Suppressor macrophage treated with lipopolysaccharide for 1 hour (primary cell): ENCODE measurements around the gene CTAG1A.
A peak's percentile ranks its signal among the peaks of the same experiment; 100 is the strongest.
"Not testable (repeated sequence)": the region's sequence is repeated elsewhere in the genome, so short reads cannot be mapped to it uniquely, and the experiment has no call there.

Experiments
- DNase-seq, 3 donors: peaks; one replicate each; pipeline ENCODE4 v3.0.0-alpha.2; 2020 to 2022

CTAG1A gene

DNA sequence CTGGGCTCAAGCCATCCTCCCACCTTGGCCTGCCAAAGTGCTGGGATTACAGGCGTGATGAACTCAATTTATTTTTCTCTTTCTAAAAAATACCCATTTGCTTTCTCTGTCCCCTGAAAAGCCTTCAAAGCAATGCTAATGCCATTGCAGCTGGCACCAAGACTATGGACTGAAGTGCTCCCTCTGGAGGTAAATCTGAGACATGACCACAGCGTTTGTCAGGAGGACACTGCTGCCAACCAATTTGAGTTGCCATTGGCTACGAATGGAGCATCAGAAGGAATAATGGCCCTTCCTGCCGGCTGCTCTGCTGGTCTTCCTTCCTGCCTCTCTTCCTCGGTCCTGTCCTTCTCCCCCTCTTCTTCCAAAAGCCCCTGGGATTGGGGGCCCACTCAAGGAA is 9.9 kb upstream of the CTAG1A start:
- DNase-seq: not testable (repeated sequence)

GRCh38 chrX:154582994-154583393 is 1.9 kb upstream of the CTAG1A start:
- DNase-seq: not testable (repeated sequence)

DNA sequence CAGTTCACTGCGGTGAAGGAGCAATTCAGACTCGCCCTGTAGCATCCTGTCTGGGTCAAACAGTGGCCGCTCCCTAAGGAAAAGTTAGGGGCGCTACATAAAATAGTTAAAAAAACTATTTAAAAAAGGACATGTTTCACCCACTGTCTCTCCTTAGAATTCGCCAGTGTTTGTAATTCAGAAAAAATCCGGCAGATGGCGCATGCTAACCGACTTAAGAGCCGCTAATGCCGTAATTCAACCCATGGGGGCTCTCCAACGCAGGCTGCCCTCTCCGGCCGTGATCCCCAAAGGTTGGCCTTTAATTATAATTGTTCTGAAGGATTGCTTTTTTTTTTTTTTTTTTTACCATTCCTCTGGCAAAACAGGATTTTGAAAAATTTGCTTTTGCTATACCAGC is 5.5 kb downstream of the CTAG1A start:
- not testable (repeated sequence) for DNase-seq

- no peak for DNase-seq
Measured at GRCh38 chrX:154592505-154592904, 7.6 kb downstream of the CTAG1A start.

- DNase-seq: no peak
Measured at GRCh38 chrX:154593201-154593600, 8.3 kb downstream of the CTAG1A start.

- DNase-seq: no peak
Measured at GRCh38 chrX:154594491-154594890, 9.6 kb downstream of the CTAG1A start.

GRCh38 chrX:154595559-154596249 is 10.8 kb downstream of the CTAG1A start:
- peak in 2 of 3 donors; percentile 23 to 28 for DNase-seq

DNA sequence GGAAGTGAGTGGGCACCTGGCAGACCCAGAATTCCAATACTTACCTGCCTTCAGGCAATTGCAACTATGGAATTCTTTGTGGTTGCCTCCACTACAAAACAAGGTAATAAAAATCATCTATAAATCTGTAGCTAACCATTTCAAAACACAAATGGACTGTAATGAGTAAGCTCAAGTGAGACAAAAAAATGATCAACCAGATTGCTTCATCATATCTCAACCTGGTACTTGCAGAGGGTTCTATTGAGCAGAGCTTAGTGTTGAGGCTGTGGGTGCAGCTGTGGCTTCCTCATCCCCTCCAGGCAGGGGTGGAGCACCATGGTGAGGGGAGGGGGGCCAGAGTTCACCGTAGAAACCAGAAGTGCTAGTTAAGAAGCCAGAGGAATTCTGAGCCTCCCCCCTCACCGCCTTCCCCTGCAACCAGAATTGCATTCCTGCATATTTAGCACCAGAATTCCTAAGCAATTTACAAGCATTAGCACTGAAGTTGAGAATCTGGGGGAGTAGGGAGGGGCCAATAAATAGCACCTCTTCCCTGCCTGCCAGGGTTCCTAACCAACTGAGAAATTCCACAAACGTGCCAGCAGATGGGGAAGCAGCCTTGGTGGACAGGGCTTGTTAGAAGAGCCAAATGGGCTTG is 11.5 kb downstream of the CTAG1A start:
- DNase-seq: peak in 2 of 3 donors; percentile 13 to 20

DNA sequence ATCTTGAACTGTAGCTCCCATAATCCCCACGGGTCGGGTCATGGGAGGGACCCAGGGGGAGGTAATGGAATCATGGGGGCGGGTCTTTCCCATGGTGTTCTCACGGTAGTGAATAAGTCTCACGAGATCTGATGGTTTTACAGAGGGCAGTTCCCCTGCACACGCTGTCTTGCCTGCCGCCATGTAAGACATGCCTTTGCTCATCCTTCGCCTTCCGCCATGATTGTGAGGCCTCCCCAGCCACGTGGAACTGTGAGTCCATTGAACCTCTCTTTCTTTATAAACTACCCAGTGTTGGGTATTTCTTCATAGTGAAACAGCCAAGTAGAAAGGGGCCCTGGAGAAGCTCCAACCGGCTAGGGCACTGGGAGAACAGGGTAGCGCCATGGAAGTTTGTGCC is 12.3 kb downstream of the CTAG1A start:
- DNase-seq: no peak

DNA sequence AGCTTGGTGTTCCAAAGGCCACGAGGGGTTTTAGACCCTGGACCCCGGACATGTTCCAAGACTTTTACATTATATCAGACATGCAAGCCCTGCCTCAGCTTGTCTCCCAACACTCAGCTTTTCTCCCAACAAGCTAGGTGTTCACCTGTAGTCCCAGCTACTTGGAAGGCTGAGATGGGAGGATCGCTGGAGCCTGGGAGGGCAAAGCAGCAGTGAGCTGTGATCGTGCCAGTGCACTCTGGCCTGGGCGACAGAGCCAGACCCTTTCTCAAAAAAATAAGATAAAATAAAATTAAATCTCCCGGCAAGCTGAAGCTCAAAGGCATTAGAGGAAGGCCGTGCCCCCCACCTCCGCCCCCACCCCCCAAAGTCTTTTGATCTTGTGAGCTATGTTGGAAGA is 13.7 kb downstream of the CTAG1A start:
- DNase-seq: no peak

DNA sequence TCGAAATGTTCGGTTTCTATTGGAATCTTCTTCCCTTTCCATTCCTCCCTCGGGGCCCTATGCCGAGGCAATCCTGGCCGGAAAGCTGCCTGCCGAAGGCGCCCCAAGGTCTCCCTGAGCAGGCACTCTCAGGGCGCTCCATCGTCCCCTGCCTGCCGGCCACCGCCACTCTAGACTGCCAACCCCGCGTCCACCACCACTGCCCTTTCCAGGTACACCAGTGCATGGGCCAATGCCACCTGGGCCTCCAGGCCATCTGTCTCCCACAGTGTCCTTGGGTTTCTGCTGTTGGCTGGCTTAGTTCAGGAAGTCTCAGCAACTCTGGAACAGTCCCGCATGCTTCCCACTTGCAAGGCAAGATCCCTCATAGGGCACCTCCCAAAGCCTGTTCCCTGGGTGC is 14.6 kb downstream of the CTAG1A start:
- DNase-seq: no peak

DNA sequence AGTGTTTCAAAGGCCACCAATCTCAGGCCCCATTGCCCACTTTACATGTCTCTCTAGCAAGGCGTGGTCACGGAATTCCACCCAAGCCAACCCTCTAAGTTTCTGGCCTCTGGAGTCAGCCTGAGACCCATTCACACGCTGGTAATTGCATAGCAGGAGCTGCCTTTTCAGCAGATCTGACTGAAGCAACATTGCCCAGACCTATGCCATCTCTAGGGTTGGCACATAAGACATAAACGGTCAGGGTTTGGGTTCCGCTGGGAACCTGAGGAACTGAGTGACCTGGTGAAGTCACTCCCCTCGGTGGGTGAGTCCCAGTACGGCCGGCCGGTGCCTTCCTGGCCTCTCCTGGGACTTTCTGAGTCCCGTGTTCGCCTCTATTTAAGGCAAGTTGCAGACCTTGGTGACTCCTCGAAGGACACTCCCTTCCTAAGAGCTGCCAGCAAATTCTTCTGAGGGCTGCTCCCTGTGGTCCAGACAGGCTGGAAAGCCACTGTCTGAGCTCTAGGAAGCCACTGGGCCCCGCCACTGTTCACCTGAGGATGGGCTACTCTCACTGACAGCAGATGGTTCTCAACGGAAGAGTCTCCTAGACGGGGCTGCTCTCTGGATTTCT is 15.9 kb downstream of the CTAG1A start:
- no peak for DNase-seq

- DNase-seq: no peak
Measured at GRCh38 chrX:154602226-154602625, 17.3 kb downstream of the CTAG1A start.

GRCh38 chrX:154602766-154603437 is 18.0 kb downstream of the CTAG1A start:
- no peak for DNase-seq

GRCh38 chrX:154603438-154604430 is 18.8 kb downstream of the CTAG1A start:
- peak in 2 of 3 donors; percentile 9 to 13 for DNase-seq

DNA sequence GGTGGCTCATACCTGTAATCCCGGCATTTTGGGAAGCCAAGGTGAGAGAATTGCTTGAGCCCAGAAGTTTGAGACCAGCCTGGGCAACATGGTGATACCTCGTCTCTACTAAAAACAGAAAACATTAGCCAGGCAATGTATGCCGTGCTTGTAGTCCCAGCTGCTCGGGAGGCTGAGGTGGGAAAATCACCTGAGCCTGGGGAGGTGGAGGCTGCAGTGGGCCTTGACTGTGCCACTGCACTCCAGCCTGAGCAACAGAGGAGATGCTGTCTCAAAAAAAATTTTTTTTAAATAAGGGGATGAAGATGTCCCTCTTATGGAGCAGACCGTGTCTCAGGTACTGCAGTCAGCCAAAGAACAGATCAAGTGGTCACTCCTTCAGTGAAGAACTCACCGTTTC is 20.6 kb downstream of the CTAG1A start:
- DNase-seq: no peak

DNA sequence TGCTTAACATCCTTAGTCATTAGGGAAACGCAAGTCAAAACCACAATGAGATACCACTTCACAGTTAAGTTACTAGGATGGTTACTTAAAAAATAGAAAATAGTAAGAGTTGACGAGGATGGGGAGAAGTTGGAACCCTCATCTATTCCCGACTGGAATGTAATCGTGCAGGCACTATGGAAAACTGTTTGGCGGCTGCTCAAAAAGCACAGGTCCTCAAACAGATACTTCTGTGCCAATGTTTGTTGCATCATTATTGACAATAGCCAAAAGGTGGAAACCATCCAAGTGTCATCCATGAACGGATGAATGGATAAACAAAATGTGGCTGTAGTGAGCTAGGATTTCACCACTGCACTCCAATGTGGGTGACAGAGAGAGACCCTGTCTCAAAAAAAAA is 22.4 kb downstream of the CTAG1A start:
- no peak for DNase-seq

DNA sequence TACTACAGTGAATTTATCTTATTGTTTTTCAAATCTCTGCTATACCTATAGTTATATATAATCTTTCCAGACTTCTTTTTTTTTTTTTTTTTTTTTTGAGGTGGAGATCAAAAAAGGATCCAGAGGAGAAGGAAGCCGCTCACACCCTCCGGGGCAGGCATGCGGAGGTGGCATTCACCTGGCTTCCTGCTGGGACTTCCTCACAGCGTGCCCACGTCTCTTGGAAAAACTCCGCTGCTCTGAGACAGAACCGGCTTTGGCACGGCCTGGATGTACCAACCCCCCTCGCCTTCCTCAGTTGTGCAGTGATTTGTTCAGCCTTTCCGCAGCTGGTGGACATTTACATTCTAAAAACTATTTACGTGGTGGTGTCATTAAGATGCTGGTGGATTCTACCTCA is 23.0 kb downstream of the CTAG1A start:
- not testable (repeated sequence) for DNase-seq

- DNase-seq: not testable (repeated sequence)
Measured at GRCh38 chrX:154608823-154609222, 23.9 kb downstream of the CTAG1A start.

DNA sequence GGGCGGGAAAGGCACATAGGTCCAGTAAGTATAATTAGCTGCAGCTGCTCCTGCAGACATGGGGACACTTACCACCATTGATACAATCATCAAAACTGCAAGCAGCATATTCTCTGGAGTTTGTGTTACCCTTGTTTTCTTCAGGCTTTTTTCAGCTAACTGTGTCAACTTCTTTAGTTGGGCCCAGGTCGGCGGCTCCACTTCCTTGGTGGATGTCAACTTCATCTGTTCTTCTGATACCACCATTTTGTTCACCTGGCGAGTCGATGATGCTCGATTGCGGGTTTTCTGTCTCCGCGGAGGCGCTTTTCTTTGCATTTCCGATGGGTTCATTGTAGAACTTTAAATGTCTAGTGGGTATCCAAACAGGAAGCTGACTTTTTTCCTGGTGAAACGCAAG is 26.2 kb downstream of the CTAG1A start:
- DNase-seq: not testable (repeated sequence)

DNA sequence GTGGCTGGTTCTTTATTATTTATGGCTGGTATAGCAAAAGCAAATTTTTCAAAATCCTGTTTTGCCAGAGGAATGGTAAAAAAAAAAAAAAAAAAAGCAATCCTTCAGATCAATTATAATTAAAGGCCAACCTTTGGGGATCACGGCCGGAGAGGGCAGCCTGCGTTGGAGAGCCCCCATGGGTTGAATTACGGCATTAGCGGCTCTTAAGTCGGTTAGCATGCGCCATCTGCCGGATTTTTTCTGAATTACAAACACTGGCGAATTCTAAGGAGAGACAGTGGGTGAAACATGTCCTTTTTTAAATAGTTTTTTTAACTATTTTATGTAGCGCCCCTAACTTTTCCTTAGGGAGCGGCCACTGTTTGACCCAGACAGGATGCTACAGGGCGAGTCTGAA is 28.7 kb downstream of the CTAG1A start:
- not testable (repeated sequence) for DNase-seq

DNA sequence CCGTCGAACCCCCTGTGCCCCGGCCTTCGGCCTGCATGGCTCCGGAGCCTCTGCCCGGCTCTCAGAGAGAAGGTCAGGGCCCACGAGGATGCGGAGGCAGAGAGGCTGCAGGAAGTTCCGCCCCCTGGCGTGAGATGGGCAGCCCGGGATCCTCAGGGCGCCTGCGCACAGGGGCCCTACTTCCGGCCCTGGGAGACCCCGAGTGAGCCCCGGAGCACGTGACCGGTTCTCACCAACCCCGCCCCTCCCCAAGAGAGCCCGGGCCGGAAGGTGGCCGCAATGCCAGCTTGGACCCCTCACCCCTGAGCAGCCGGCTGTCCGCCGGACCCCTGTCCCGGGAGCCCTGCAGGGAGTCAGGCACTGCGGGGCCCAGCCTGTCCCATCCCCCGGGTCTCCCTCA is 34.2 kb downstream of the CTAG1A start, which contains the start of gene CTAG1B:
Gene CTAG1B, minus strand, starts transcription at position 101 of the 400 bp plus-strand sequence. Its CDS starts 64 bp downstream, at position 37.
- not testable (repeated sequence) for DNase-seq
